Dendritic cell treated with granulocyte-macrophage colony-stimulating factor and Interleukin-4, amounts not matched to agents 40 ng/mL and 50 ng/mL, for 4 days (primary cell): Measurements from ENCODE around the gene PI4K2A.
A peak's percentile ranks its signal among the peaks of the same experiment; 100 is the strongest.
"Not testable (repeated sequence)": the region's sequence is repeated elsewhere in the genome, so short reads cannot be mapped to it uniquely, and the experiment has no call there.

ENCODE experiments used
- H3K27ac Mint-ChIP-seq: one replicate; pipeline ENCODE4 v1.8.0; 2022; ENCODE audit warnings: mild to moderate bottlenecking, mixed read lengths
- H3K27me3 Mint-ChIP-seq: one replicate; pipeline ENCODE4 v1.8.0; 2022; ENCODE audit warnings: mild to moderate bottlenecking, mixed read lengths
- H3K36me3 Mint-ChIP-seq: one replicate; pipeline ENCODE4 v1.8.0; 2022; ENCODE audit warnings: low read depth, mixed read lengths
- H3K4me1 Mint-ChIP-seq: one replicate; pipeline ENCODE4 v1.8.0; 2022; ENCODE audit warnings: low read depth, mixed read lengths
- H3K4me3 Mint-ChIP-seq: one replicate; pipeline ENCODE4 v1.8.0; 2022; ENCODE audit warnings: mild to moderate bottlenecking, moderate library complexity, mixed read lengths
- H3K9me3 Mint-ChIP-seq: one replicate; pipeline ENCODE4 v1.8.0; 2022; ENCODE audit warnings: mixed read lengths
- intact Hi-C: fragments of 100-400 bp; cut with micrococcal nuclease; formaldehyde crosslinking; loops from one replicate; pipeline ENCODE4 v1.15.0; 2022

PI4K2A gene

GRCh38 chr10:97642471-97643159 lies 2.1 kb downstream of the PI4K2A start:
- H3K27me3 Mint-ChIP-seq, H3K9me3 Mint-ChIP-seq: not testable (repeated sequence)
- intact Hi-C loops = loop anchor here (10.0 kb wide), 1 partner anchor 148 kb away; the partner anchor contains the start of genes MMS19 and UBTD1
- Mint-ChIP-seq H3K4me3 (peak overlapping the region; percentile 95), H3K36me3 (peaks cover 61% of the 10 kb centered on the region), H3K27ac (peak overlapping the region; percentile 97), H3K4me1 (peaks cover 45% of the 10 kb centered on the region)

- H3K36me3 Mint-ChIP-seq = peaks cover 66% of the 10 kb centered on the region
- H3K27ac Mint-ChIP-seq = peak overlapping the region; percentile 97
- no peaks in the 10 kb centered on the region for H3K9me3 Mint-ChIP-seq
- H3K4me3 Mint-ChIP-seq = peak overlapping the region; percentile 65
- intact Hi-C loops = loop anchor here (10.0 kb wide), 1 partner anchor 149 kb away; the partner anchor contains the start of genes MMS19 and UBTD1
- peaks cover 46% of the 10 kb centered on the region for H3K4me1 Mint-ChIP-seq
- H3K27me3 Mint-ChIP-seq = peaks cover 1% of the 10 kb centered on the region
Observed at GRCh38 chr10:97643441-97643985, 3.0 kb downstream of the PI4K2A start.

- H3K27me3 Mint-ChIP-seq = no peaks in the 10 kb centered on the region
- peaks cover 54% of the 10 kb centered on the region for H3K4me1 Mint-ChIP-seq
- H3K4me3 Mint-ChIP-seq = no peak overlapping the region
- H3K36me3 Mint-ChIP-seq = peaks cover 66% of the 10 kb centered on the region
- intact Hi-C loops = loop anchor here (10.0 kb wide), 1 partner anchor 150 kb away; the partner anchor contains the start of genes MMS19 and UBTD1
- H3K27ac Mint-ChIP-seq = no peak overlapping the region
- H3K9me3 Mint-ChIP-seq = no peaks in the 10 kb centered on the region
Observed at GRCh38 chr10:97644936-97645335, 4.5 kb downstream of the PI4K2A start.

- H3K4me1 Mint-ChIP-seq = peaks cover 62% of the 10 kb centered on the region
- H3K4me3 Mint-ChIP-seq = no peak overlapping the region
- no peaks in the 10 kb centered on the region for H3K9me3 Mint-ChIP-seq
- intact Hi-C loops = loop anchor here (10.0 kb wide), 1 partner anchor 153 kb away; the partner anchor contains the start of genes MMS19 and UBTD1
- H3K27ac Mint-ChIP-seq = peak overlapping the region; percentile 94
- H3K27me3 Mint-ChIP-seq = no peaks in the 10 kb centered on the region
- H3K36me3 Mint-ChIP-seq = peaks cover 73% of the 10 kb centered on the region
Observed at GRCh38 chr10:97647556-97647955, 7.1 kb downstream of the PI4K2A start.

GRCh38 chr10:97648562-97649404 lies 8.3 kb downstream of the PI4K2A start:
- Mint-ChIP-seq H3K27ac (peak overlapping the region; percentile 94), H3K9me3 (no peaks in the 10 kb centered on the region), H3K27me3 (no peaks in the 10 kb centered on the region), H3K4me3 (peak overlapping the region; percentile 53), H3K36me3 (peaks cover 73% of the 10 kb centered on the region), H3K4me1 (peaks cover 63% of the 10 kb centered on the region)
- intact Hi-C loops = loop anchor here (1.0 to 10.0 kb wide), 2 partner anchors 7 to 154 kb away; partner anchors contain the start of genes MMS19 and UBTD1

- intact Hi-C loops = loop anchor here (1.0 to 10.0 kb wide), 2 partner anchors 8 to 155 kb away; partner anchors contain the start of genes MMS19 and UBTD1
- H3K9me3 Mint-ChIP-seq, H3K27me3 Mint-ChIP-seq: not testable (repeated sequence)
- H3K36me3 Mint-ChIP-seq = peaks cover 73% of the 10 kb centered on the region
- peak overlapping the region; percentile 94 for H3K27ac Mint-ChIP-seq
- peaks cover 68% of the 10 kb centered on the region for H3K4me1 Mint-ChIP-seq
- peak overlapping the region; percentile 53 for H3K4me3 Mint-ChIP-seq
Observed at GRCh38 chr10:97649405-97649750, 8.9 kb downstream of the PI4K2A start.

GRCh38 chr10:97650726-97651125 lies 10.3 kb downstream of the PI4K2A start:
- H3K4me3 Mint-ChIP-seq = peak overlapping the region; percentile 34
- intact Hi-C loops = loop anchor here (10.0 kb wide), 1 partner anchor 76 kb away; the partner anchor contains the start of gene ANKRD2
- no peaks in the 10 kb centered on the region for H3K27me3 Mint-ChIP-seq
- H3K36me3 Mint-ChIP-seq = peaks cover 72% of the 10 kb centered on the region
- H3K27ac Mint-ChIP-seq = peak overlapping the region; percentile 94
- peaks cover 62% of the 10 kb centered on the region for H3K4me1 Mint-ChIP-seq
- no peaks in the 10 kb centered on the region for H3K9me3 Mint-ChIP-seq

- Mint-ChIP-seq H3K36me3 (peaks cover 72% of the 10 kb centered on the region), H3K27me3 (no peaks in the 10 kb centered on the region), H3K27ac (peak overlapping the region; percentile 94), H3K9me3 (no peaks in the 10 kb centered on the region), H3K4me3 (no peak overlapping the region), H3K4me1 (peaks cover 72% of the 10 kb centered on the region)
- intact Hi-C loops = loop anchor here (10.0 kb wide), 1 partner anchor 77 kb away; the partner anchor contains the start of gene ANKRD2
Observed at GRCh38 chr10:97651773-97652172, 11.3 kb downstream of the PI4K2A start.

GRCh38 chr10:97656777-97657176 lies 16.3 kb downstream of the PI4K2A start:
- Mint-ChIP-seq H3K36me3 (peaks cover 99% of the 10 kb centered on the region), H3K9me3 (no peaks in the 10 kb centered on the region), H3K4me1 (peaks cover 46% of the 10 kb centered on the region), H3K27ac (peak overlapping the region; percentile 25), H3K4me3 (no peak overlapping the region), H3K27me3 (no peaks in the 10 kb centered on the region)
- intact Hi-C loops = loop anchor here (10.0 kb wide), 1 partner anchor 82 kb away; the partner anchor contains the start of gene ANKRD2

GRCh38 chr10:97659589-97659988 lies 19.1 kb downstream of the PI4K2A start:
- H3K27ac Mint-ChIP-seq = no peak overlapping the region
- H3K27me3 Mint-ChIP-seq = no peaks in the 10 kb centered on the region
- H3K36me3 Mint-ChIP-seq = peaks cover 99% of the 10 kb centered on the region
- H3K4me3 Mint-ChIP-seq = no peak overlapping the region
- H3K9me3 Mint-ChIP-seq = no peaks in the 10 kb centered on the region
- H3K4me1 Mint-ChIP-seq = peaks cover 22% of the 10 kb centered on the region
- intact Hi-C loops = loop anchor here (10.0 kb wide), 1 partner anchor 85 kb away; the partner anchor contains the start of gene ANKRD2

GRCh38 chr10:97664282-97664850 lies 23.9 kb downstream of the PI4K2A start:
- Mint-ChIP-seq H3K27ac (no peak overlapping the region), H3K4me1 (peaks cover 10% of the 10 kb centered on the region), H3K36me3 (peaks cover 100% of the 10 kb centered on the region), H3K9me3 (no peaks in the 10 kb centered on the region), H3K4me3 (no peak overlapping the region), H3K27me3 (no peaks in the 10 kb centered on the region)
- intact Hi-C loops = no loop called here

- H3K4me1 Mint-ChIP-seq = peaks cover 10% of the 10 kb centered on the region
- peaks cover 100% of the 10 kb centered on the region for H3K36me3 Mint-ChIP-seq
- no peaks in the 10 kb centered on the region for H3K27me3 Mint-ChIP-seq
- no peak overlapping the region for H3K4me3 Mint-ChIP-seq
- no peaks in the 10 kb centered on the region for H3K9me3 Mint-ChIP-seq
- no peak overlapping the region for H3K27ac Mint-ChIP-seq
- intact Hi-C loops = no loop called here
Observed at GRCh38 chr10:97666992-97667391, 26.5 kb downstream of the PI4K2A start.

- H3K27ac Mint-ChIP-seq = no peak overlapping the region
- no peak overlapping the region for H3K4me3 Mint-ChIP-seq
- no peaks in the 10 kb centered on the region for H3K27me3 Mint-ChIP-seq
- peaks cover 10% of the 10 kb centered on the region for H3K4me1 Mint-ChIP-seq
- H3K9me3 Mint-ChIP-seq = no peaks in the 10 kb centered on the region
- H3K36me3 Mint-ChIP-seq = peaks cover 100% of the 10 kb centered on the region
- intact Hi-C loops = no loop called here
Observed at GRCh38 chr10:97667463-97667862, 27.0 kb downstream of the PI4K2A start.
